Vagina (tissue), 2 donors: ENCODE results near the gene PPP1R9B.

Source experiments
- CTCF ChIP-seq, 3 experiments: fragments of 450-650 bp in 2 of 3; fragments of 200-600 bp in 1 of 3; sonication (generic) in 1 of 3; IDR thresholded peaks; one replicate each; pipeline ENCODE4 v1.5.1; 2017 to 2019; ENCODE audit warnings: antibody characterized with exemption in 3 of 3, mild to moderate bottlenecking in 2 of 3, moderate library complexity in 2 of 3
- POLR2A ChIP-seq, 2 donors: fragments of 450-650 bp; IDR thresholded peaks; one replicate each; pipeline ENCODE4 v1.6.1; 2017; ENCODE audit warnings: antibody characterized with exemption in 2 of 2, mild to moderate bottlenecking in 2 of 2, moderate library complexity in 2 of 2
- POLR2AphosphoS5 ChIP-seq, 2 donors: sonication (generic); formaldehyde crosslinking; IDR thresholded peaks; one replicate each; pipeline ENCODE4 v1.9.0; 2017; ENCODE audit warnings: antibody characterized with exemption in 2 of 2, mild to moderate bottlenecking in 2 of 2, low read depth in 1 of 2; ENCODE audit not compliant: insufficient read depth in 1 of 2

GRCh38 chr17:50135316-50136095 is 15.0 kb downstream of the PPP1R9B start:
- no peak for TF ChIP-seq CTCF (IDR thresholded peaks at IDR 0.05)
- TF ChIP-seq POLR2A (IDR thresholded peaks at IDR 0.05): no peak
- TF ChIP-seq POLR2AphosphoS5 (IDR thresholded peaks at IDR 0.05; ENCODE audit: insufficient read depth in 1 of 2, low read depth in 1 of 2): no peak
